NCI-H187 (cell line): ENCODE measurements around the gene MBNL3.
"Not testable (repeated sequence)": the region's sequence is repeated elsewhere in the genome, so short reads cannot be mapped to it uniquely, and the experiment has no call there.

ENCODE experiments used
- DNase-seq, 2 experiments: peaks; one replicate each; lab custom pipeline; 2025; lab: John Stamatoyannopoulos, UW

MBNL3 gene

GRCh38 chrX:132474544-132475248 lies 14.1 kb downstream of the MBNL3 start:
- no peak for DNase-seq

GRCh38 chrX:132472397-132472796 lies 16.4 kb downstream of the MBNL3 start:
- DNase-seq, result no peak

- no peak for DNase-seq
Observed at GRCh38 chrX:132470831-132471230, 18.0 kb downstream of the MBNL3 start.

GRCh38 chrX:132470179-132470578 lies 18.7 kb downstream of the MBNL3 start:
- no peak for DNase-seq

GRCh38 chrX:132468454-132468853 lies 20.4 kb downstream of the MBNL3 start:
- DNase-seq, result no peak

GRCh38 chrX:132467989-132468388 lies 20.8 kb downstream of the MBNL3 start:
- DNase-seq, result no peak

GRCh38 chrX:132467026-132467425 lies 21.8 kb downstream of the MBNL3 start:
- no peak for DNase-seq

- no peak for DNase-seq
Observed at GRCh38 chrX:132463411-132463810, 25.4 kb downstream of the MBNL3 start.

GRCh38 chrX:132461886-132462285 lies 27.0 kb downstream of the MBNL3 start:
- DNase-seq, result no peak

GRCh38 chrX:132452911-132453550 lies 35.8 kb downstream of the MBNL3 start:
- no peak for DNase-seq

- DNase-seq, result not testable (repeated sequence)
Observed at GRCh38 chrX:132445909-132446308, 42.9 kb downstream of the MBNL3 start.

- no peak for DNase-seq
Observed at GRCh38 chrX:132444936-132445335, 43.9 kb downstream of the MBNL3 start.

- no peak for DNase-seq
Observed at GRCh38 chrX:132443196-132444135, 45.4 kb downstream of the MBNL3 start.

- DNase-seq, result no peak
Observed at GRCh38 chrX:132442691-132443090, 46.1 kb downstream of the MBNL3 start.

GRCh38 chrX:132435222-132435621 lies 53.6 kb downstream of the MBNL3 start:
- no peak for DNase-seq

GRCh38 chrX:132433551-132433950 lies 55.3 kb downstream of the MBNL3 start:
- DNase-seq, result no peak

GRCh38 chrX:132433001-132433400 lies 55.8 kb downstream of the MBNL3 start:
- no peak for DNase-seq

- no peak for DNase-seq
Observed at GRCh38 chrX:132428896-132429295, 59.9 kb downstream of the MBNL3 start.

GRCh38 chrX:132426695-132427281 lies 62.0 kb downstream of the MBNL3 start:
- DNase-seq, result no peak

GRCh38 chrX:132425744-132426318 lies 63.0 kb downstream of the MBNL3 start:
- DNase-seq, result no peak

- no peak for DNase-seq
Observed at GRCh38 chrX:132423323-132423722, 65.5 kb downstream of the MBNL3 start.

- no peak for DNase-seq
Observed at GRCh38 chrX:132415012-132415411, 73.8 kb downstream of the MBNL3 start.
